AG08396 (cell line): ENCODE data around the gene TMEM38B.
"Not testable (repeated sequence)": the region's sequence is repeated elsewhere in the genome, so short reads cannot be mapped to it uniquely, and the experiment has no call there.

Experiments used
- DNase-seq: peaks from one replicate; pipeline ENCODE4 v3.0.0; 2012; ENCODE audit warnings: low spot score, mixed read lengths

The TMEM38B gene

GRCh38 chr9:105722099-105722498 is 27.8 kb downstream of the TMEM38B start:
- DNase-seq = no peak

DNA sequence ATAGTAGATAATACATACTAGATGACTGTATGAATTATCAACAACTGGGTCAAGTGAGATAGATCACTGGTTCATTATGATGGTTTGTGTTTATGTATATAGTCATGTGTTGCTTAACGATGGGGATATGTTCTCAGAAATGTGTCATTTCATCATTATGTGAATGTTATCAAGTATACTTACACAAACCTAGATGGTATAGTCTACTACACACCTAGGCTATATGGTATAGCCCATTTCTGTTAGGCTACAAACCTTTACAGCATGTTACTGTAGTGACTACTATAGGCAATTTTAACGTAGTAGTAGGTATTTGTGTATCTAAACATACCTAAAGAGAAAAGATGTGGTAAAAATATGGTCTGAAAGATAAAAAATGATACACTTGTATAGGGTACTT is 31.0 kb downstream of the TMEM38B start:
- no peak for DNase-seq

DNA sequence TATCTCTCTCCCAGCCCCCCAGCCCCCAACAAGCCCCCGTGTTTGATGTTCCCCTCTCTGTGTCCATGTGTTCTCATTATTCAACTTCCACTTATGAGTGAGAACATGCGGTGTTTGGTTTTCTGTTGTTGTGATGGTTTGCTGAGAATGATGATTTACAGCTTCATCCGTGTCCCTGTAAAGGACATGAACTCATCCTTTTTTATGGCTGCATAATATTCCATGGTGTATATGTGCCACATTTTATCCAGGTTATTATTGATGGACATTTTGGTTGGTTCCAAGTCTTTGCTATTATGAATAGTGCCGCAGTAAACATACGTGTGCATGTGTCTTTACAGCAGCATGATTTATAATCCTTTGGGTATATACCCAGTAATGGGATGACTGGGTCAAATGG is 33.9 kb downstream of the TMEM38B start:
- not testable (repeated sequence) for DNase-seq

GRCh38 chr9:105731420-105731819 is 37.1 kb downstream of the TMEM38B start:
- not testable (repeated sequence) for DNase-seq

DNA sequence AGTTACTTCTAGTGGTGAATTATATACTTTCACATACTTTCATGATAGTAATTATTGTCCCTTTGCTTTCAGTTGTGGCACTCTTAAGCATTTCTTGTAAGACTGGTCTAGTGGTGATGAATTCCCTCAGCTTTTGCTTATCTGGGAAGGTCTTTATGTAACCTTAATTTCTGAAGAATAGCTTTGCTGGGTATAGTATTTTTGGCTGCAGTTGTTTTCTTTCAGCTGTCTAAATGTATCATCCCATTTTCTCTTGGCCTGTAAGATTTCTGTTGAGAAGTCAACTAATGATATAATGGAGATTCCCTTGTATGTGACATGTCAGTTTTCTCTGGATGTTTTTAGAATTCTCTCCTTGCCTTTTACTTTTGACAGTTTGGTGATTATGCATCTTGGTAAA is 41.0 kb downstream of the TMEM38B start:
- DNase-seq = no peak

- no peak for DNase-seq
These were observed 42.9 kb downstream of the TMEM38B start for GRCh38 chr9:105737205-105737604.

DNA sequence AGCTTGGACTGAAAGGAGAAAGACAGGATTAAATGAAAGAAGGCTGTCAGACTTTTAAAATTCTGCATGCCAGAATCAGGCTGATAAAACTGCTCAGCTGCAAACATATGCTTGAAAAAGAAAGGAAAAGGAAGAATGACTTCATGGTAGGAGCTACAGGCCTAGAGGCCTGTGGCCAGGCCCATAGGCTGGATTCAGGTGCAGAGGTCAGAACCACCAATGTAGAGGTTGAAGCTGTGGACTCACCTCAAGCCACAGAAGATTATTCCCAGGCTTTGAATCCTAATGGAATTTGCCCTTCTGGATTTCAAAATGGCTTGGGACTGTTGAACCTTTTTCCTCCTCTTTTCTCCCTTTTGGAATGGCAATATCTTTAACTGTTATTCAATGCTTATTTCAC is 47.7 kb downstream of the TMEM38B start:
- DNase-seq = no peak

DNA sequence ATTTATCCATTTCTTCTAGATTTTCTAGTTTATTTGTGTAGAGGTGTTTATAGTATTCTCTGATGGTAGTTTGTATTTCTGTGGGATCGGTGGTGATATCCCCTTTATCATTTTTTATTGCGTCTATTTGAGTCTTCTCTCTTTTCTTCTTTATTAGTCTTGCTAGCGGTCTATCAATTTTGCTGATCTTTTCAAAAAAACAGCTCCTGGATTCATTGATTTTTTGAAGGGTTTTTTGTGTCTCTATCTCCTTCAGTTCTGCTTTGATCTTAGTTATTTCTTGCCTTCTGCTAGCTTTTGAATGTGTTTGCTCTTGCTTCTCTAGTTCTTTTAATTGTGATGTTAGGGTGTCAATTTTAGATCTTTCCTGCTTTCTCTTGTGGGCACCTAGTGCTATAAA is 53.0 kb downstream of the TMEM38B start:
- DNase-seq = not testable (repeated sequence)

- DNase-seq = no peak
These were observed 57.4 kb downstream of the TMEM38B start for GRCh38 chr9:105751761-105752160.

GRCh38 chr9:105757496-105758251 is 63.3 kb downstream of the TMEM38B start:
- DNase-seq = no peak

DNA sequence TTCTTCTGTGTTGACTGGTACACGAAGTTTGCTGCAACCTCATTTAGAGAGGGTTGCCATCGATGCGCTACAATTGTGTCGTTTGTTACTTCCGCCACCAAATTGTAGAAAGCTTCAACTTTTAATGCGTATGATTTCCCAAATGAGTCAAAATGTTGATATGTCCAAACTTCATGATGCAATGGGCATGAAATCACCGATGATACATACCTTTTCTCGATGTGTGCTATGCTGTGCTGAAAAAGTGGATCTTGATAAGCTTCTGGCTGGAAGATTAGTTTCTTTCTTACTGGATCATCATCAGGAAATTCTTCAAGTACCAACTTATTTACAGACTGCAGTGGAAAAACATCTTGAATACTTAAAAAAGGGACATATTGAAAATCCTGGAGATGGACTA is 65.7 kb downstream of the TMEM38B start:
- DNase-seq = no peak

GRCh38 chr9:105782561-105783494 is 88.5 kb downstream of the TMEM38B start:
- DNase-seq = not testable (repeated sequence)

DNA sequence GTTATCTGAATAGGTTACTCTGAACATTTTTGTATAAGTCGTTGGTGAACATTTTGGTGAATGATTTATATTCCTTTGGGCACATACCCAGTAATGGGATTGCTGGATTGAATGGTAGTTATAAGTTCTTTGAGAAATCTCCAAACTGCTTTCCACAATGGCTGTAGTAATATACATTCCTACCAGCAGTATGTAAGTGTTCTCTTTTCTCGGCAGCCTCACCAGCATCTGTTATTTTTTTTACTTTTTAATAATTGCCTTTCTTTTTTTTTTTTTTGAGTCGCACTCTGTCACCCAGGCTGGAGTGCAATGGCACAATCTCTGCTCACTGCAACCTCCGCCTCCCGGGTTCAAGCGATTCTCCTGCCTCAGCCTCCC is 89.1 kb downstream of the TMEM38B start:
- not testable (repeated sequence) for DNase-seq

- DNase-seq = not testable (repeated sequence)
These were observed 92.5 kb downstream of the TMEM38B start for GRCh38 chr9:105786796-105787195.

GRCh38 chr9:105816202-105816744 is 121.9 kb downstream of the TMEM38B start:
- DNase-seq = no peak

DNA sequence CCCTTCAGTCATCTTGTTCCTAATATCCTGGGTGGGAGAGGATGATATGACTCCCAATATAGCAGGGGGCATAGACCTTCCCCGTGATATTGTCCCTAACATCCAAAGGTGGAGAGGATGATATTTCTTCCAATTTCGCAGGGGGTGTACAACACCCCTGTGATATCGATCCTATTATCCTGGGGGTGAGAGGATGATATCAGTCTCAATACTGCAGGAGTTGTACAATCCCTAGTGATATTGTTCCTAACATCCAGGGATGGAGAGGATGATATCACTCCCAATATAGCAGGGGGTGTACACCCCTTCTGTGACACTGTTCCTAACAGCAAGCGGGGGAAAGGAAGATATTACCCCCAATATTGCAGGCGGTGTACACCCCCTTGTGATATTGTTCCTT is 122.6 kb downstream of the TMEM38B start:
- no peak for DNase-seq

- no peak for DNase-seq
These were observed 124.6 kb downstream of the TMEM38B start for GRCh38 chr9:105818903-105819302.

GRCh38 chr9:105822814-105823213 is 128.5 kb downstream of the TMEM38B start:
- DNase-seq = no peak
